CD4-positive, alpha-beta memory T cell (primary cell): Measurements from ENCODE around the gene PLEKHA6. TPM values are rescaled to one million over a fixed set of nuclear protein-coding genes. Genes with fewer than 3 reads are reported as not detected.

Experiments used
- CTCF ChIA-PET: fragments of 350-600 bp; sonication (Branson Sonifier 250); formaldehyde crosslinking; loops from one replicate; lab custom pipeline; 2021; ENCODE audit warnings: inconsistent platforms; ENCODE audit not compliant: partially characterized antibody; lab: Charles Lee
- POLR2A ChIA-PET: fragments of 350-600 bp; sonication (Branson Sonifier 250); formaldehyde crosslinking; loops from one replicate; lab custom pipeline; 2021; ENCODE audit not compliant: partially characterized antibody; lab: Charles Lee
- DNase-seq, 5 donors: peaks; one replicate each; pipeline versions ENCODE4 v3.0.0 to v3.0.0-alpha.2; 2020 to 2022; ENCODE audit warnings: mixed read lengths in 1 of 5
- H3K27ac ChIP-seq: one replicate; pipeline ENCODE4 v1.7.0; 2013; ENCODE audit warnings: low read depth, low read length
- H3K27me3 ChIP-seq: 2 replicates; pipeline ENCODE4 v1.7.0; 2013; ENCODE audit warnings: mild to moderate bottlenecking, low read length, moderate library complexity; ENCODE audit not compliant: insufficient read depth
- H3K36me3 ChIP-seq: 2 replicates; pipeline ENCODE4 v1.7.0; 2013; ENCODE audit warnings: mild to moderate bottlenecking, low read length, moderate library complexity; ENCODE audit not compliant: insufficient read depth
- H3K4me1 ChIP-seq: 2 replicates; pipeline ENCODE4 v1.7.0; 2013; ENCODE audit warnings: mild to moderate bottlenecking, low read length, moderate library complexity; ENCODE audit not compliant: insufficient read depth
- H3K4me3 ChIP-seq, 2 donors: one replicate each; pipeline ENCODE4 v1.7.0; 2013; ENCODE audit warnings: low read length in 2 of 2, mild to moderate bottlenecking in 1 of 2
- H3K9me3 ChIP-seq, 2 donors: one replicate each; pipeline ENCODE4 v1.7.0; 2013; ENCODE audit warnings: low read length in 2 of 2, control low read depth in 1 of 2; ENCODE audit not compliant: control insufficient read depth in 1 of 2
- H3K27ac Mint-ChIP-seq, 7 donors: one replicate each; pipeline ENCODE4 v1.8.0; 2020 to 2021; ENCODE audit warnings: mixed read lengths in 7 of 7, mild to moderate bottlenecking in 6 of 7, inconsistent platforms in 3 of 7, moderate library complexity in 3 of 7
- H3K27me3 Mint-ChIP-seq, 2 donors: one replicate each; pipeline ENCODE4 v1.8.0; 2020 to 2021; ENCODE audit warnings: mixed read lengths in 2 of 2
- H3K36me3 Mint-ChIP-seq, 2 donors: one replicate each; pipeline ENCODE4 v1.8.0; 2020 to 2021; ENCODE audit warnings: mixed read lengths in 2 of 2, inconsistent platforms in 1 of 2, mild to moderate bottlenecking in 1 of 2
- H3K4me1 Mint-ChIP-seq, 4 donors: one replicate each; pipeline ENCODE4 v1.8.0; 2020 to 2021; ENCODE audit warnings: mixed read lengths in 4 of 4, mild to moderate bottlenecking in 1 of 4
- H3K4me3 Mint-ChIP-seq, 8 donors: one replicate each; pipeline ENCODE4 v1.8.0; 2020 to 2021; ENCODE audit warnings: mixed read lengths in 8 of 8, mild to moderate bottlenecking in 7 of 8, moderate library complexity in 6 of 8, inconsistent platforms in 3 of 8
- H3K9me3 Mint-ChIP-seq, 8 donors: one replicate each; pipeline ENCODE4 v1.8.0; 2020 to 2021; ENCODE audit warnings: mixed read lengths in 8 of 8, mild to moderate bottlenecking in 5 of 8, inconsistent platforms in 3 of 8, moderate library complexity in 1 of 8
- intact Hi-C: fragments of 100-400 bp; cut with micrococcal nuclease; formaldehyde crosslinking; loops from one replicate; pipeline ENCODE4 v1.15.1; 2023
- polyA plus RNA-seq, 2 donors: library from polyadenylated mRNA; unstranded; fragments of 300-500 nt; fragmentation: Illumina TruSeq; gene quantifications; one replicate each; pipeline ENCODE4 v1.2.3, GENCODE V29; 2021
- total RNA-seq, 2 experiments: library from RNA; stranded (reverse); gene quantifications; one replicate each; pipeline ENCODE4 v1.2.3, GENCODE V29; 2021

PLEKHA6 gene
- total and polyA plus RNA-seq, 4 experiments from 2014 or later, result 0.15 to 0.89 (median 0.52) TPM; not detected in 1

DNA sequence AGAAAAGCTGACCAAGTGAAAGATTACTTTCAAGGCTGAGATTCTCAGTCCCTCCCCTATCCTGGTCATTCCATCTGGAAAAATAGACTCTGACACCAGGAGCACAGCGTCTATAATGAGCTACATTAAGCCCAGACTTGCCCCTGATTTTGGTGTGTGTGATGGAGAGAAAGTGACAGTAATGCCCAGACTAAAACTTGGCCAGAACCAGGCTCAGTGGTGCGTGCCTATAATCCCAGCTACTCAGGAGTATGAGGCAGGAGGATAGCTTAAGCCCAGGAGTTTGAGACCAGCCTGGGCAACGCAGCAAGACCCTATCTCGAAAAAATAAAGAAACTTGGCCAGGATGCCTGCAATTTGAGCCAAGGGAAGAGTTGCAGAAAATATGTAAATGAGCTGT lies 15.9 kb downstream of the PLEKHA6 start:
- intact Hi-C loops, result no loop called here
- H3K27me3 Mint-ChIP-seq, result peaks cover 3 to 6% of the 10 kb centered on the region in 2 donors
- no peaks in the 10 kb centered on the region for H3K9me3 ChIP-seq
- DNase-seq, result no peak
- H3K36me3 ChIP-seq, result no peaks in the 10 kb centered on the region
- no peak overlapping the region for H3K27ac ChIP-seq
- H3K4me3 Mint-ChIP-seq, result no peak overlapping the region
- ChIA-PET POLR2A (no interaction called here), CTCF (interaction anchor here (0.9 kb wide), 1 partner anchor 185 kb away, joined by 3 read pairs; no protein-coding TSS in a partner anchor)
- no peaks in the 10 kb centered on the region for H3K4me1 Mint-ChIP-seq
- no peaks in the 10 kb centered on the region for H3K4me1 ChIP-seq
- no peaks in the 10 kb centered on the region for H3K36me3 Mint-ChIP-seq
- H3K27ac Mint-ChIP-seq, result no peak overlapping the region
- no peaks in the 10 kb centered on the region for H3K9me3 Mint-ChIP-seq
- H3K27me3 ChIP-seq, result peaks cover 4% of the 10 kb centered on the region
- no peak overlapping the region for H3K4me3 ChIP-seq

DNA sequence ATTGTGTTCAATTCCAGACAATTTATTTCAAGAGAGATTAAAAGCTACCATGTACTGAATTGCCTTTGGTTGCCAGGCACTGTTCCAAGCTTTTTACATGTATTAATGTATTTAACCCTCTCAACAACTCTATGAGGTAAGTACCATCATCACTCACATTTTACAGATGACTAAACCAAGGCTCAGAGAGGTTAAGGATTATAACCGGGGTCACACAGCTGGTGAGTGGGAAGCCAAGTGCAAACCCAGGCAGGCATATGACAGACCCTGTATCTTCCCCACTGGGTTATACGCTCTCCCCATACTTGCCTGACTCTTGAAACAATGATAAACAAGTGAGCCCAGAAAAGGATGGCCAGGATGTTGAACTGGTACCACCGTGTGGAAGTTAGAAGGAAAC lies 16.5 kb downstream of the PLEKHA6 start:
- Histone ChIP-seq H3K4me1 (no peaks in the 10 kb centered on the region), H3K9me3 (no peaks in the 10 kb centered on the region), H3K36me3 (no peaks in the 10 kb centered on the region), H3K27me3 (peaks cover 4% of the 10 kb centered on the region), H3K4me3 (no peak overlapping the region), H3K27ac (no peak overlapping the region)
- CTCF ChIA-PET, result interaction anchor here (0.8 to 1.8 kb wide), 3 partner anchors 8 to 185 kb away, joined by 3 to 6 read pairs (median 5); no protein-coding TSS in a partner anchor
- H3K27ac Mint-ChIP-seq, result no peak overlapping the region
- no peaks in the 10 kb centered on the region for H3K36me3 Mint-ChIP-seq
- H3K4me1 Mint-ChIP-seq, result no peaks in the 10 kb centered on the region
- no peaks in the 10 kb centered on the region for H3K9me3 Mint-ChIP-seq
- intact Hi-C loops, result no loop called here
- peaks cover 3 to 6% of the 10 kb centered on the region in 2 donors for H3K27me3 Mint-ChIP-seq
- DNase-seq, result no peak
- POLR2A ChIA-PET, result no interaction called here
- no peak overlapping the region for H3K4me3 Mint-ChIP-seq

- no peaks in the 10 kb centered on the region for H3K36me3 Mint-ChIP-seq
- H3K9me3 ChIP-seq, result no peaks in the 10 kb centered on the region
- no peak for DNase-seq
- H3K27ac Mint-ChIP-seq, result no peak overlapping the region
- H3K27me3 ChIP-seq, result peaks cover 4% of the 10 kb centered on the region
- no peak overlapping the region for H3K27ac ChIP-seq
- ChIA-PET POLR2A (no interaction called here), CTCF (interaction anchor here (0.8 to 2.7 kb wide), 5 partner anchors 9 to 180 kb away, joined by 3 to 8 read pairs (median 5); no protein-coding TSS in a partner anchor)
- H3K4me3 ChIP-seq, result no peak overlapping the region
- H3K4me1 Mint-ChIP-seq, result no peaks in the 10 kb centered on the region
- intact Hi-C loops, result no loop called here
- no peaks in the 10 kb centered on the region for H3K4me1 ChIP-seq
- H3K36me3 ChIP-seq, result no peaks in the 10 kb centered on the region
- peaks cover 3 to 6% of the 10 kb centered on the region in 2 donors for H3K27me3 Mint-ChIP-seq
- H3K9me3 Mint-ChIP-seq, result no peaks in the 10 kb centered on the region
- H3K4me3 Mint-ChIP-seq, result no peak overlapping the region
Measured at GRCh38 chr1:204342310-204342709, 17.4 kb downstream of the PLEKHA6 start.

GRCh38 chr1:204341380-204341779 lies 18.3 kb downstream of the PLEKHA6 start:
- CTCF ChIA-PET, result interaction anchor here (1.0 to 2.7 kb wide), 4 partner anchors 10 to 57 kb away, joined by 3 to 8 read pairs (median 4); no protein-coding TSS in a partner anchor
- H3K36me3 Mint-ChIP-seq, result no peaks in the 10 kb centered on the region
- no peaks in the 10 kb centered on the region for H3K4me1 Mint-ChIP-seq
- no peaks in the 10 kb centered on the region for H3K9me3 Mint-ChIP-seq
- no peak overlapping the region for H3K27ac ChIP-seq
- no peaks in the 10 kb centered on the region for H3K36me3 ChIP-seq
- H3K9me3 ChIP-seq, result no peaks in the 10 kb centered on the region
- H3K4me3 ChIP-seq, result no peak overlapping the region
- H3K4me3 Mint-ChIP-seq, result no peak overlapping the region
- POLR2A ChIA-PET, result no interaction called here
- no peak for DNase-seq
- H3K27me3 ChIP-seq, result peaks cover 4% of the 10 kb centered on the region
- peaks cover 3 to 6% of the 10 kb centered on the region in 2 donors for H3K27me3 Mint-ChIP-seq
- intact Hi-C loops, result no loop called here
- no peaks in the 10 kb centered on the region for H3K4me1 ChIP-seq
- H3K27ac Mint-ChIP-seq, result no peak overlapping the region

GRCh38 chr1:204340081-204340889 lies 19.4 kb downstream of the PLEKHA6 start:
- no peaks in the 10 kb centered on the region for H3K9me3 ChIP-seq
- ChIA-PET CTCF (interaction anchor here (2.7 kb wide), 1 partner anchor 23 kb away, joined by 8 read pairs; no protein-coding TSS in a partner anchor), POLR2A (no interaction called here)
- no peaks in the 10 kb centered on the region for H3K4me1 Mint-ChIP-seq
- H3K36me3 Mint-ChIP-seq, result no peaks in the 10 kb centered on the region
- intact Hi-C loops, result no loop called here
- no peak overlapping the region for H3K27ac Mint-ChIP-seq
- H3K9me3 Mint-ChIP-seq, result no peaks in the 10 kb centered on the region
- no peaks in the 10 kb centered on the region for H3K4me1 ChIP-seq
- no peak for DNase-seq
- H3K27ac ChIP-seq, result no peak overlapping the region
- no peak overlapping the region for H3K4me3 Mint-ChIP-seq
- peaks cover 1 to 4% of the 10 kb centered on the region in 2 donors for H3K27me3 Mint-ChIP-seq
- H3K27me3 ChIP-seq, result peaks cover 4% of the 10 kb centered on the region
- no peaks in the 10 kb centered on the region for H3K36me3 ChIP-seq
- H3K4me3 ChIP-seq, result no peak overlapping the region

GRCh38 chr1:204339541-204339940 lies 20.2 kb downstream of the PLEKHA6 start:
- Mint-ChIP-seq H3K27me3 (peaks cover 0 to 4% of the 10 kb centered on the region in 2 donors), H3K27ac (no peak overlapping the region), H3K9me3 (no peaks in the 10 kb centered on the region), H3K36me3 (no peaks in the 10 kb centered on the region), H3K4me3 (no peak overlapping the region), H3K4me1 (no peaks in the 10 kb centered on the region)
- no peaks in the 10 kb centered on the region for H3K9me3 ChIP-seq
- ChIA-PET CTCF (interaction anchor here (2.7 kb wide), 1 partner anchor 24 kb away, joined by 8 read pairs; no protein-coding TSS in a partner anchor), POLR2A (no interaction called here)
- no peak overlapping the region for H3K27ac ChIP-seq
- intact Hi-C loops, result no loop called here
- no peak overlapping the region for H3K4me3 ChIP-seq
- no peak for DNase-seq
- no peaks in the 10 kb centered on the region for H3K36me3 ChIP-seq
- H3K4me1 ChIP-seq, result no peaks in the 10 kb centered on the region
- H3K27me3 ChIP-seq, result peaks cover 4% of the 10 kb centered on the region

GRCh38 chr1:204338997-204339396 lies 20.7 kb downstream of the PLEKHA6 start:
- no peak for DNase-seq
- Histone ChIP-seq H3K4me3 (no peak overlapping the region), H3K36me3 (no peaks in the 10 kb centered on the region), H3K27me3 (peaks cover 4% of the 10 kb centered on the region), H3K27ac (no peak overlapping the region), H3K4me1 (no peaks in the 10 kb centered on the region), H3K9me3 (no peaks in the 10 kb centered on the region)
- no peaks in the 10 kb centered on the region for H3K36me3 Mint-ChIP-seq
- no peaks in the 10 kb centered on the region for H3K9me3 Mint-ChIP-seq
- intact Hi-C loops, result no loop called here
- CTCF ChIA-PET, result no interaction called here
- no peaks in the 10 kb centered on the region for H3K4me1 Mint-ChIP-seq
- POLR2A ChIA-PET, result no interaction called here
- no peak overlapping the region for H3K27ac Mint-ChIP-seq
- peaks cover 3 to 4% of the 10 kb centered on the region in 2 donors for H3K27me3 Mint-ChIP-seq
- H3K4me3 Mint-ChIP-seq, result no peak overlapping the region
